ENCODE measurements around the gene CYB561D1. TPM values are rescaled to one million over a fixed set of nuclear protein-coding genes. Genes with fewer than 3 reads are reported as not detected.

CYB561D1 gene
- total RNA-seq, 2 donors from 2014 or later: 4.8 to 6.5 TPM

- Histone ChIP-seq H3K36me3 (ENCODE audit: control insufficient read depth, insufficient read depth, low read length) (no peaks in the 10 kb centered on the region), H3K9ac (ENCODE audit: extremely low read depth, low read length, poor library complexity, severe bottlenecking) (no peak overlapping the region), H3K4me1 (ENCODE audit: control insufficient read depth, insufficient read depth, low read length) (no peaks in the 10 kb centered on the region), H3K4me3 (ENCODE audit: low read length) (no peak overlapping the region), H3K27ac (ENCODE audit: low read depth, low read length) (no peak overlapping the region), H3K9me3 (ENCODE audit: control insufficient read depth, low read length) (no peaks in the 10 kb centered on the region), H3K27me3 (ENCODE audit: control insufficient read depth, insufficient read depth, low read length, poor library complexity, severe bottlenecking) (peaks cover 4% of the 10 kb centered on the region)
- H3K27ac Mint-ChIP-seq: no peak overlapping the region
- H3K4me1 Mint-ChIP-seq: no peaks in the 10 kb centered on the region
- peaks cover 20% of the 10 kb centered on the region for H3K27me3 Mint-ChIP-seq (ENCODE audit: insufficient read depth)
- DNase-seq: no peak
- no peak for TF ChIP-seq CTCF (conservative IDR thresholded peaks at IDR 0.05)
- H3K9me3 Mint-ChIP-seq: peaks cover 5% of the 10 kb centered on the region
- no CpG with 5 or more reads among the region's 2 CpGs for WGBS, 2 experiments (ENCODE audit: insufficient coverage in 1 of 2, insufficient read length in 1 of 2)
- H3K4me3 Mint-ChIP-seq: no peak overlapping the region
- H3K36me3 Mint-ChIP-seq (ENCODE audit: low read depth): no peaks in the 10 kb centered on the region
Measured at GRCh38 chr1:109523706-109524105, 29.8 kb downstream of the CYB561D1 start.

- Mint-ChIP-seq H3K4me3 (no peak overlapping the region), H3K4me1 (no peaks in the 10 kb centered on the region), H3K9me3 (peaks cover 5% of the 10 kb centered on the region), H3K27me3 (ENCODE audit: insufficient read depth) (peaks cover 3% of the 10 kb centered on the region), H3K36me3 (ENCODE audit: low read depth) (no peaks in the 10 kb centered on the region), H3K27ac (no peak overlapping the region)
- no peaks in the 10 kb centered on the region for H3K4me1 ChIP-seq (ENCODE audit: control insufficient read depth, insufficient read depth, low read length)
- H3K9ac ChIP-seq (ENCODE audit: extremely low read depth, low read length, poor library complexity, severe bottlenecking): no peak overlapping the region
- no peak overlapping the region for H3K27ac ChIP-seq (ENCODE audit: low read depth, low read length)
- H3K4me3 ChIP-seq (ENCODE audit: low read length): no peak overlapping the region
- DNase-seq: no peak
- no peaks in the 10 kb centered on the region for H3K36me3 ChIP-seq (ENCODE audit: control insufficient read depth, insufficient read depth, low read length)
- H3K9me3 ChIP-seq (ENCODE audit: control insufficient read depth, low read length): no peaks in the 10 kb centered on the region
- H3K27me3 ChIP-seq (ENCODE audit: control insufficient read depth, insufficient read depth, low read length, poor library complexity, severe bottlenecking): peaks cover 4% of the 10 kb centered on the region
- TF ChIP-seq CTCF (conservative IDR thresholded peaks at IDR 0.05): no peak
- 87 to 92% methylated on average over 14 of the region's 14 CpGs for WGBS, 2 experiments (ENCODE audit: insufficient coverage in 1 of 2, insufficient read length in 1 of 2)
Measured at GRCh38 chr1:109527098-109527811, 33.4 kb downstream of the CYB561D1 start.

GRCh38 chr1:109527846-109528695, 34.2 kb downstream of the CYB561D1 start:
- Histone ChIP-seq H3K27ac (ENCODE audit: low read depth, low read length) (no peak overlapping the region), H3K36me3 (ENCODE audit: control insufficient read depth, insufficient read depth, low read length) (no peaks in the 10 kb centered on the region), H3K27me3 (ENCODE audit: control insufficient read depth, insufficient read depth, low read length, poor library complexity, severe bottlenecking) (peaks cover 4% of the 10 kb centered on the region), H3K4me3 (ENCODE audit: low read length) (no peak overlapping the region), H3K4me1 (ENCODE audit: control insufficient read depth, insufficient read depth, low read length) (peaks cover 3% of the 10 kb centered on the region), H3K9me3 (ENCODE audit: control insufficient read depth, low read length) (no peaks in the 10 kb centered on the region), H3K9ac (ENCODE audit: extremely low read depth, low read length, poor library complexity, severe bottlenecking) (no peak overlapping the region)
- TF ChIP-seq CTCF (conservative IDR thresholded peaks at IDR 0.05): no peak
- Mint-ChIP-seq H3K4me3 (no peak overlapping the region), H3K36me3 (ENCODE audit: low read depth) (no peaks in the 10 kb centered on the region), H3K9me3 (peaks cover 5% of the 10 kb centered on the region), H3K4me1 (peaks cover 2% of the 10 kb centered on the region), H3K27ac (no peak overlapping the region), H3K27me3 (ENCODE audit: insufficient read depth) (peaks cover 3% of the 10 kb centered on the region)
- WGBS, 2 experiments (ENCODE audit: insufficient coverage in 1 of 2, insufficient read length in 1 of 2): 87 to 88% methylated on average over 5 to 9 of the region's 9 CpGs
- no peak for DNase-seq
